Keratinocyte (primary cell): ENCODE results near the gene ERC2. TPM values are rescaled to one million over a fixed set of nuclear protein-coding genes. Genes with fewer than 3 reads are reported as not detected.

Source experiments
- DNase-seq: peaks from one replicate; pipeline ENCODE4 v3.0.0-alpha.2; 2011; ENCODE audit warnings: low read depth, missing footprints, low spot score
- FAIRE-seq: peaks from 2 replicates; lab custom pipeline; 2011; peaks lifted over from hg19 to GRCh38; lab: Jason Lieb, UNC
- H2AFZ ChIP-seq: 2 replicates; pipeline ENCODE4 v1.6.0; 2012; ENCODE audit warnings: low read length, control low read depth, inconsistent platforms; ENCODE audit not compliant: control insufficient read depth
- H3K27ac ChIP-seq: 2 replicates; pipeline ENCODE4 v1.5.1; 2011; ENCODE audit warnings: low read length; ENCODE audit not compliant: control insufficient read depth, insufficient read depth
- H3K27me3 ChIP-seq: 3 replicates; pipeline ENCODE4 v1.6.0; 2011; ENCODE audit warnings: low read length; ENCODE audit not compliant: control insufficient read depth, insufficient read depth; ENCODE audit errors: extremely low read depth
- H3K36me3 ChIP-seq, 2 experiments: 2 replicates in 1 of 2; 3 replicates in 1 of 2; pipeline ENCODE4 v1.5.1; 2011; ENCODE audit warnings: low read length in 2 of 2, mild to moderate bottlenecking in 1 of 2; ENCODE audit not compliant: control insufficient read depth in 2 of 2, insufficient read depth in 2 of 2; ENCODE audit errors: extremely low read depth in 1 of 2
- H3K4me1 ChIP-seq: 3 replicates; pipeline ENCODE4 v1.5.1; 2011; ENCODE audit warnings: low read length; ENCODE audit not compliant: control insufficient read depth, insufficient read depth; ENCODE audit errors: extremely low read depth
- H3K4me2 ChIP-seq: 3 replicates; pipeline ENCODE4 v1.6.0; 2011; ENCODE audit warnings: low read depth, low read length; ENCODE audit not compliant: control insufficient read depth, insufficient read depth; ENCODE audit errors: extremely low read depth
- H3K4me3 ChIP-seq, 3 experiments: fragments of 200-600 bp in 1 of 3; sonication (generic) in 1 of 3; 2 replicates in 2 of 3; 3 replicates in 1 of 3; pipeline ENCODE4 v1.5.1; 2011 to 2016; ENCODE audit warnings: low read length in 3 of 3, mild to moderate bottlenecking in 3 of 3, control low read depth in 2 of 3, inconsistent platforms in 1 of 3, low read depth in 1 of 3, mixed read lengths in 1 of 3, mixed run types in 1 of 3, moderate library complexity in 1 of 3; ENCODE audit not compliant: control insufficient read depth in 2 of 3, insufficient read depth in 2 of 3; ENCODE audit errors: extremely low read depth in 1 of 3
- H3K79me2 ChIP-seq: 2 replicates; pipeline ENCODE4 v1.6.0; 2012; ENCODE audit warnings: low read length; ENCODE audit not compliant: control insufficient read depth, insufficient read depth
- H3K9ac ChIP-seq: 3 replicates; pipeline ENCODE4 v1.6.0; 2011; ENCODE audit warnings: low read length; ENCODE audit not compliant: control insufficient read depth, insufficient read depth; ENCODE audit errors: extremely low read depth
- H3K9me1 ChIP-seq: 3 replicates; pipeline ENCODE4 v1.6.0; 2011; ENCODE audit warnings: low read length; ENCODE audit not compliant: control insufficient read depth, insufficient read depth; ENCODE audit errors: extremely low read depth
- H3K9me3 ChIP-seq: 2 replicates; pipeline ENCODE4 v1.5.1; 2012; ENCODE audit warnings: low read depth, low read length; ENCODE audit not compliant: control insufficient read depth
- H4K20me1 ChIP-seq: 3 replicates; pipeline ENCODE4 v1.6.0; 2011; ENCODE audit warnings: low read length; ENCODE audit not compliant: control insufficient read depth, insufficient read depth; ENCODE audit errors: extremely low read depth
- EZH2 ChIP-seq: IDR thresholded peaks from one replicate; pipeline ENCODE4 v1.6.1; 2012; ENCODE audit warnings: inconsistent platforms, mild to moderate bottlenecking, low read length, moderate library complexity
- dilution Hi-C: fragments of 300-500 bp; cut with MboI; formaldehyde crosslinking; loops from one replicate; pipeline ENCODE4 v1.7.0; 2020; ENCODE audit warnings: low sequenced_read_pairs; ENCODE audit not compliant: extremely low pct_ligation_motif_present
- polyA plus RNA-seq, 5 experiments: library from polyadenylated mRNA; depleted of rRNA in 3 of 5; stranded (reverse) in 3 of 5; stranded (forward) in 1 of 5; unstranded in 1 of 5; fragments of >200 nt; gene quantifications; 1 replicate in 1 of 5; 2 replicates in 3 of 5; 3 replicates in 1 of 5; pipeline versions ENCODE4 v1.2.1 to v1.2.3, GENCODE V29; 2011 to 2012; ENCODE audit warnings: missing spikeins in 2 of 5, low read depth in 1 of 5, low replicate concordance in 1 of 5
- TF ChIP-seq, protein P1 (sequence below), 3 experiments: IDR thresholded peaks in 1 of 3; conservative IDR thresholded peaks in 1 of 3; optimal IDR thresholded peaks in 1 of 3; 2 replicates in 2 of 3; 3 replicates in 1 of 3; pipeline versions ENCODE3 to v1.5.1; 2011; ENCODE audit warnings: low read length in 3 of 3, mild to moderate bottlenecking in 3 of 3, moderate library complexity in 2 of 3, control low read depth in 1 of 3, inconsistent platforms in 1 of 3; ENCODE audit not compliant: insufficient read depth in 2 of 3; ENCODE audit errors: extremely low read depth in 1 of 3

Gene ERC2
- polyA plus RNA-seq, 1 donor (not counting 4 experiments of a cell fraction or from before 2014, with no cell fraction given) = 0.08 TPM

DNA sequence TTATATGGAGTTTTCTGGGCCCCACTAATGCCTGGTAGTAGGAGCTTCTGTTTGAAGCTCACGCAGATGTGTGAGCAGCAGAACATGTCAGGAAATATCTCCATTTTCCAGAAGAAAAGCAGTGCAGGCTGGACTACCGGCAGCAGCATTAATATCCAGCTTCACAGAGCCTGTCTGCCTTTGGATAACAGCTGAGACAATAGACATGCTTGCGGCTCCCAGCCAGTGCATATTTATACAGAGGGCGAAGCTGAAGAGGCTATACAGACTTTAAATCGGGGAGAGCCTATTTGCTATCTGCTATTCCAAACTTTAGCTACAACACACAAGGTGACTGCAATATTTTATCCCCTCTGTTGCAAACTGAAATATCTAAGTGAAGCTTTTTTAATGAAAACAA lies 731.1 kb downstream of the ERC2 start:
- no peaks in the 10 kb centered on the region for H3K4me1 ChIP-seq
- dilution Hi-C loops = loop anchor here (25.0 kb wide), 1 partner anchor 250 kb away; the partner anchor contains the start of gene WNT5A
- no peak overlapping the region for H3K4me2 ChIP-seq
- TF ChIP-seq EZH2 = no peak
- TF ChIP-seq, protein P1, sequence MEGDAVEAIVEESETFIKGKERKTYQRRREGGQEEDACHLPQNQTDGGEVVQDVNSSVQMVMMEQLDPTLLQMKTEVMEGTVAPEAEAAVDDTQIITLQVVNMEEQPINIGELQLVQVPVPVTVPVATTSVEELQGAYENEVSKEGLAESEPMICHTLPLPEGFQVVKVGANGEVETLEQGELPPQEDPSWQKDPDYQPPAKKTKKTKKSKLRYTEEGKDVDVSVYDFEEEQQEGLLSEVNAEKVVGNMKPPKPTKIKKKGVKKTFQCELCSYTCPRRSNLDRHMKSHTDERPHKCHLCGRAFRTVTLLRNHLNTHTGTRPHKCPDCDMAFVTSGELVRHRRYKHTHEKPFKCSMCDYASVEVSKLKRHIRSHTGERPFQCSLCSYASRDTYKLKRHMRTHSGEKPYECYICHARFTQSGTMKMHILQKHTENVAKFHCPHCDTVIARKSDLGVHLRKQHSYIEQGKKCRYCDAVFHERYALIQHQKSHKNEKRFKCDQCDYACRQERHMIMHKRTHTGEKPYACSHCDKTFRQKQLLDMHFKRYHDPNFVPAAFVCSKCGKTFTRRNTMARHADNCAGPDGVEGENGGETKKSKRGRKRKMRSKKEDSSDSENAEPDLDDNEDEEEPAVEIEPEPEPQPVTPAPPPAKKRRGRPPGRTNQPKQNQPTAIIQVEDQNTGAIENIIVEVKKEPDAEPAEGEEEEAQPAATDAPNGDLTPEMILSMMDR (optimal IDR thresholded peaks at IDR 0.05 in 1 of 3, IDR thresholded peaks at IDR 0.05 in 1 of 3, conservative IDR thresholded peaks at IDR 0.05 in 1 of 3; ENCODE audit: extremely low read depth in 1 of 3, insufficient read depth in 2 of 3, low read length in 3 of 3) = no peak
- H3K4me3 ChIP-seq = no peak overlapping the region
- no peaks in the 10 kb centered on the region for H3K9me3 ChIP-seq
- H2AFZ ChIP-seq = no peak overlapping the region
- no peak for DNase-seq
- no peaks in the 10 kb centered on the region for H3K36me3 ChIP-seq
- no peak for FAIRE-seq
- no peaks in the 10 kb centered on the region for H3K79me2 ChIP-seq
- H4K20me1 ChIP-seq = no peaks in the 10 kb centered on the region
- no peak overlapping the region for H3K9ac ChIP-seq
- H3K9me1 ChIP-seq = no peaks in the 10 kb centered on the region
- no peaks in the 10 kb centered on the region for H3K27me3 ChIP-seq
- H3K27ac ChIP-seq = no peak overlapping the region

DNA sequence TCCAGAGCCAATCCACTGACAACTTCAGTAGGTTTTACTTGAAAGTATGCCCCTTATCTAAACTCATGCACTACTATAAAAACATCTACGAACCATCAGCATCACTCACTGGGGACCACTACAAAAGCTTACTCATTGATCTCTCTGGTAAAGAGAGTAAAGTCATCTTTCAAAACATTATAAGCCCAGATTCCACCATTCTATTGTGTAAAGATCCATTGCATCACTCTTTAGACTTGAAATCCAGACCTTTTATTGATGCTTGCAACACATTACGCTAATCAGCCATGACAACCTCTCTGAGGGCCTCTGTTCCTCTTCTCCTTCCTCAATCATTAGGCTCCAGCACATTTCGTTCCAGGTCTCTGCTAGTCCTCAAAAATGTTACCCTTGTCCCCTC lies 732.3 kb downstream of the ERC2 start:
- Histone ChIP-seq H3K4me2 (no peak overlapping the region), H3K4me1 (no peaks in the 10 kb centered on the region), H2AFZ (no peak overlapping the region), H3K9ac (no peak overlapping the region), H3K36me3 (no peaks in the 10 kb centered on the region), H3K79me2 (no peaks in the 10 kb centered on the region), H3K4me3 (no peak overlapping the region), H3K9me1 (no peaks in the 10 kb centered on the region), H3K9me3 (no peaks in the 10 kb centered on the region), H3K27me3 (no peaks in the 10 kb centered on the region), H3K27ac (no peak overlapping the region), H4K20me1 (no peaks in the 10 kb centered on the region)
- TF ChIP-seq EZH2 = no peak
- TF ChIP-seq, protein P1 (optimal IDR thresholded peaks at IDR 0.05 in 1 of 3, IDR thresholded peaks at IDR 0.05 in 1 of 3, conservative IDR thresholded peaks at IDR 0.05 in 1 of 3; ENCODE audit: extremely low read depth in 1 of 3, insufficient read depth in 2 of 3, low read length in 3 of 3) = no peak
- FAIRE-seq (no peak), DNase-seq (no peak)
- dilution Hi-C loops = loop anchor here (25.0 kb wide), 1 partner anchor 249 kb away; the partner anchor contains the start of gene WNT5A
